Measurements from ENCODE around the gene CASKIN2.

CASKIN2 gene

DNA sequence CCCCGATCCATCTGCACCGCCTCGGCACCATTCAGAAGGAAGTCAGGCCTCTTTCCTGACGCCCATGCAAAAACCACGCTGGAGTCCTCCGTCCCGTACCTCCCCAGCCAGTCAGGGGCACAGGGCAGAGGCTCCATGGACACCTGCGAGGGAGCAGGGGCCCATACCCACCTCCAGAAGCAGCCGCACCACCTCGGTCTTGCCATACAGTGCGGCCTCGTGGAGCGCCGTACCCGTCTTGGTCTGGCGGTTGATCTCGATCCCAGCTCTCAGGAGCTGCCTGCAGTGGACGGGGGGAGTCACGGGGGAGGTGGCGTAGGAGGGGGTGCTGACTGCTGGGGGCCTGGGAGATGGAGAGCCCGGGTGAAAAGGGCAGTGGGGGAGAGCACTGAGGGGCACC is 9.2 kb downstream of the CASKIN2 start:
- Mint-ChIP-seq H3K27ac (no peak overlapping the region), H3K36me3 (ENCODE audit: low read depth) (peaks cover 20% of the 10 kb centered on the region), H3K27me3 (ENCODE audit: low read depth) (no peaks in the 10 kb centered on the region), H3K9me3 (no peaks in the 10 kb centered on the region), H3K4me1 (peaks cover 18% of the 10 kb centered on the region), H3K4me3 (no peak overlapping the region)
- TF ChIP-seq, protein P1, sequence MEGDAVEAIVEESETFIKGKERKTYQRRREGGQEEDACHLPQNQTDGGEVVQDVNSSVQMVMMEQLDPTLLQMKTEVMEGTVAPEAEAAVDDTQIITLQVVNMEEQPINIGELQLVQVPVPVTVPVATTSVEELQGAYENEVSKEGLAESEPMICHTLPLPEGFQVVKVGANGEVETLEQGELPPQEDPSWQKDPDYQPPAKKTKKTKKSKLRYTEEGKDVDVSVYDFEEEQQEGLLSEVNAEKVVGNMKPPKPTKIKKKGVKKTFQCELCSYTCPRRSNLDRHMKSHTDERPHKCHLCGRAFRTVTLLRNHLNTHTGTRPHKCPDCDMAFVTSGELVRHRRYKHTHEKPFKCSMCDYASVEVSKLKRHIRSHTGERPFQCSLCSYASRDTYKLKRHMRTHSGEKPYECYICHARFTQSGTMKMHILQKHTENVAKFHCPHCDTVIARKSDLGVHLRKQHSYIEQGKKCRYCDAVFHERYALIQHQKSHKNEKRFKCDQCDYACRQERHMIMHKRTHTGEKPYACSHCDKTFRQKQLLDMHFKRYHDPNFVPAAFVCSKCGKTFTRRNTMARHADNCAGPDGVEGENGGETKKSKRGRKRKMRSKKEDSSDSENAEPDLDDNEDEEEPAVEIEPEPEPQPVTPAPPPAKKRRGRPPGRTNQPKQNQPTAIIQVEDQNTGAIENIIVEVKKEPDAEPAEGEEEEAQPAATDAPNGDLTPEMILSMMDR (IDR thresholded peaks at IDR 0.05; ENCODE audit: unreplicated experiment in 3 of 3), result no peak

DNA sequence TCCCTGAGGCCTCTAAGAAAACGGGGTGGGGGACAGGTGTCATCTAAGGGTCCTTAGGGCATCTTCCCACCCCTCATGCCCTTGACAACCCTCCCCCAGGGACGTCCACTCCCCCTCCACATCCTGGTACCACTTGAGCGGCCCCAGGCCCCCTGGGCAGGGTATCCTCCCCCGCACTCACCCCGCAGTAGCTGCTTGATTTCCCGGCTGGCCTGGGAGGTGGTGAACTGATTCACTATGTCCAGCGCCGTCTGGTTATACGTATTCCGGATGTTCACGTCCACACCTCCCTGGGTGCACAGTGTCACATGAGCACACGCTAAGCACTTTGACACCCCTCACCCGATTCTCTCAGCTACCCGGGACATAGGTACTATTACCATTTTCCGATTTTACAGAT is 9.7 kb downstream of the CASKIN2 start:
- Mint-ChIP-seq H3K27ac (no peak overlapping the region), H3K27me3 (ENCODE audit: low read depth) (no peaks in the 10 kb centered on the region), H3K4me3 (no peak overlapping the region), H3K4me1 (peaks cover 18% of the 10 kb centered on the region), H3K36me3 (ENCODE audit: low read depth) (peaks cover 20% of the 10 kb centered on the region), H3K9me3 (no peaks in the 10 kb centered on the region)
- TF ChIP-seq, protein P1 (IDR thresholded peaks at IDR 0.05; ENCODE audit: unreplicated experiment in 3 of 3), result no peak

DNA sequence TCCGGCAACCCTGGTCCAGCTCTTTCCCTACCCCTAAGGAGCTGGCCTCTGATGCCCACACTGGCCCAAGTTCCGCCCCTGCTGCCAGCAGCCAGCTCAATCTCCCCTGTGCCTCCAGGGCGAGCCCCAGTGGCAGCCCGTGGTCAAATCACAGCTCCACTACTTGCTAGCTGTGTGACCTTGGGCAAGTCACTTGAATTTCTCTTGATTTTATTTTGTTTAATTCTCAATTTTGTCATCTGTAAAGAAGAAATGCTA is 10.3 kb downstream of the CASKIN2 start:
- Mint-ChIP-seq H3K4me3 (no peak overlapping the region), H3K9me3 (no peaks in the 10 kb centered on the region), H3K27me3 (ENCODE audit: low read depth) (no peaks in the 10 kb centered on the region)

DNA sequence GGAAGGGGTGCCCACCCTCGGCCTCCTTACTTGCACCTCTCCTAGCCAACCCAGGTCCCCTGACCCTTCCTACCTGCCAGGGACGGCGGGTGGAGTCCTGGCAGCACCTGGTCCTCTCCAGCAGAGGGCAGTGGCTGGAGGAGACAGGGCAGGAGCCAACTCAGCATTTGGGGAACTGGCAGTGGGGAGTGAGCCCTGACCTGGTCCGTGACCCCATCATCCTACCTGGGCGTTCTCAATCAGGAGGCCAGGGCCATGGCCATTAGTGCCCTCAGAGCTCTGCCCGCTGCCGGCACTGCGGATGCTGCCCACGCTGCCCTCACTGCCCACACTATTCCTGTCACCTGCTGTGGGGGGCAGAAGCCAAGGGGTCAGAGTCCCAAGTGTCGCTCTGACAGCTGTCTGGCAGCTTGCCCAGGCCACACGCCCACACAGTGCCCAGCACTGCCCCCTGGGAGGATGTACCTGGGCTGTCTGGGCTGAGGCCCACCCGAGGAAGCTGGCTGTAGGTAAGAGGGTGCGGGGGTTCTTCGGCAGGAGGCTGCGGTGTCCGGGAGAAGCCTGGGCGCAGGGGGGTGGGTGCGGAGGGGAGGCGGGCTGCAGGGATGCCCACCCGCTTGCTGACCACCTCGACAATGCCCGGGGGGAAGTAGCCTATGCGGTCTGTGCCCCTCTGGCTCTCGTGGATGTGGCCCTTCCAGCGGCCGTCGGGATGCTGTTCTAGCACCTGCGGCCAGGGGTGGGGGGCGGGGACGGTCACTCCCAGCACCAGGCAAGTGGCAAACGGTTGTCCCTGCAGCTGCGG is 10.8 kb downstream of the CASKIN2 start:
- no peak overlapping the region for H3K27ac Mint-ChIP-seq
- H3K4me3 Mint-ChIP-seq, result no peak overlapping the region
- no peaks in the 10 kb centered on the region for H3K9me3 Mint-ChIP-seq
- no peaks in the 10 kb centered on the region for H3K27me3 Mint-ChIP-seq (ENCODE audit: low read depth)
- H3K36me3 Mint-ChIP-seq (ENCODE audit: low read depth), result peaks cover 22% of the 10 kb centered on the region
- peaks cover 20% of the 10 kb centered on the region for H3K4me1 Mint-ChIP-seq
- TF ChIP-seq, protein P1 (IDR thresholded peaks at IDR 0.05; ENCODE audit: unreplicated experiment in 3 of 3), result peak; percentile 35 to 59 (median 40)

More for the DNA sequence above, 10.3 kb downstream of the CASKIN2 start:
- H3K4me1 Mint-ChIP-seq, result peaks cover 18% of the 10 kb centered on the region
- H3K27ac Mint-ChIP-seq, result no peak overlapping the region
- TF ChIP-seq, protein P1 (IDR thresholded peaks at IDR 0.05; ENCODE audit: unreplicated experiment in 3 of 3), result no peak
- peaks cover 21% of the 10 kb centered on the region for H3K36me3 Mint-ChIP-seq (ENCODE audit: low read depth)

DNA sequence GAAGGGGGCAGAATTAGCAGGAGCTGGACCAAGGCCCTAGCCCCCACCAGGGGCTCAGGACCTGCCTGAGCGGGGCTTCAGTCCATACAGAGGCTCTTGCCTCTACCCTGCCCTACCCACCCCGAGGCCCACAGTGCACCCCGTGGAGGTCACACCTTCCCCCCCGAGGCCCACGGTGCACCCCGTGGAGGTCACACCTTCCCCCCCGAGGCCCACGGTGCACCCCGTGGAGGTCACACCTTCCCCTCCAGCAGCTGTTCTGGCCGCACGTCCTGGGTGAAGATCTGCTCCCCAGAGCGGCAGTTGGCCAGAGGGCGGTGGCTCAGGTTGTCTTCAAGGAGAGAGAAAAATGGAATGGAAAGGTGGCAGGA is 11.4 kb downstream of the CASKIN2 start:
- Mint-ChIP-seq H3K4me1 (peaks cover 21% of the 10 kb centered on the region), H3K27ac (no peak overlapping the region), H3K9me3 (no peaks in the 10 kb centered on the region), H3K27me3 (ENCODE audit: low read depth) (no peaks in the 10 kb centered on the region), H3K4me3 (no peak overlapping the region), H3K36me3 (ENCODE audit: low read depth) (peaks cover 20% of the 10 kb centered on the region)
- TF ChIP-seq, protein P1 (IDR thresholded peaks at IDR 0.05; ENCODE audit: unreplicated experiment in 3 of 3), result no peak

DNA sequence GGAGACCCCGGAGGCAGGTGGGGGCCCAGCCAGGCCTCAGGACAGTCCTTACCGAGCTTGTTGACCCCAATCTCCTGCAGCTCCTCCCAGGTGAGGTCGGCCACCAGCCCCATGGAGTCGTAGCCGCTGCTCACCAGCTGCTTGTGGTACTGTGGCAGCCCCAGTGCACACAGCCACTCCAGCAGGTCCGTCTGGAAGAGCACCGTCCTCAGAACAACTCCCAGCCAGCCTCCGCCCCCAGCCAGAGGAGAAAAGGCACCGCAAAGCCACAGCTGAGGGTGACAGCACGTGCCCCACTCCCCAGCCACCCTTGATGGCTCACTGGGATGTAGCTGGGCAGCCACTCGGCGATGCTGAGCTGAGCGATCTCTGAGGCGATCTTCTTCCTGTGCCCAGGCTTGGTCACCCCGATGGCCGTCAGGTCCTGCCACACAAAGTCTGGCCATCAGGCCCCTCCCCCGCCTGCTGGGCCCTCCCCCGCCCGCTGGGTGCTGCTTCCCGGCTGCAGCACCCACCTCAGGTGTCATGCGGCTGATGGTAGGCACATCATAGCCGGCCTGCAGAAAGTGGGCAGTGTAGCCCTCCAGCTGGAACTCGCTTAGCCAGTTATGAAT is 11.9 kb downstream of the CASKIN2 start:
- TF ChIP-seq, protein P1 (IDR thresholded peaks at IDR 0.05; ENCODE audit: unreplicated experiment in 3 of 3), result no peak
- Mint-ChIP-seq H3K9me3 (no peaks in the 10 kb centered on the region), H3K4me3 (no peak overlapping the region), H3K4me1 (peaks cover 16% of the 10 kb centered on the region), H3K36me3 (ENCODE audit: low read depth) (peaks cover 16% of the 10 kb centered on the region), H3K27ac (no peak overlapping the region), H3K27me3 (ENCODE audit: low read depth) (no peaks in the 10 kb centered on the region)

Data from nephron (organoid).